PC-3 (cell line): ENCODE measurements around the gene SLC13A2. TPM values are rescaled to one million over a fixed set of nuclear protein-coding genes. Genes with fewer than 3 reads are reported as not detected.
A peak's percentile ranks its signal among the peaks of the same experiment; 100 is the strongest.
"Not testable (repeated sequence)": the region's sequence is repeated elsewhere in the genome, so short reads cannot be mapped to it uniquely, and the experiment has no call there.

Source experiments
- ATAC-seq: fragments of 200-7000 bp; cut with Tn5 transposase; 2 replicates; pipeline ENCODE4 v1.9.1; 2020; ENCODE audit warnings: mild to moderate bottlenecking, moderate library complexity
- BruUV-seq: library from RNA; stranded (reverse); fragments of 400-500 nt; replicated peaks from 2 replicates; lab custom pipeline; 2021; lab: Mats Ljungman, UMichigan
- CTCF ChIA-PET: fragments of 300-600 bp; sonication (Branson Sonifier 250); formaldehyde crosslinking; loops from one replicate; lab custom pipeline; 2022; ENCODE audit warnings: antibody characterized with exemption; lab: Charles Lee
- POLR2A ChIA-PET: fragments of 300-600 bp; sonication (Branson Sonifier 250); formaldehyde crosslinking; loops from one replicate; lab custom pipeline; 2022; ENCODE audit warnings: antibody characterized with exemption; ENCODE audit not compliant: unreplicated experiment; lab: Charles Lee
- DNase-seq: peaks from one replicate; pipeline ENCODE4 v3.0.0-alpha.2; 2015
- H2AFZ ChIP-seq: fragments of 300-600 bp; sonication (generic); 2 replicates; pipeline ENCODE4 v1.6.0; 2016; ENCODE audit warnings: antibody characterized with exemption, low read length
- H3F3A ChIP-seq: fragments of 300-600 bp; sonication (generic); one replicate; pipeline ENCODE4 v1.6.0; 2017; ENCODE audit warnings: antibody characterized with exemption, low read length, control low read depth, mild to moderate bottlenecking; ENCODE audit not compliant: unreplicated experiment
- H3K27ac ChIP-seq: fragments of 300-600 bp; sonication (generic); 2 replicates; pipeline ENCODE4 v1.5.1; 2016; ENCODE audit warnings: mild to moderate bottlenecking, low read length
- H3K27me3 ChIP-seq: fragments of 300-600 bp; sonication (generic); 2 replicates; pipeline ENCODE4 v1.6.1; 2016; ENCODE audit warnings: low read length, mixed read lengths
- H3K36me3 ChIP-seq: fragments of 300-600 bp; sonication (generic); 2 replicates; pipeline ENCODE4 v1.6.1; 2016; ENCODE audit warnings: low read depth, mixed run types, low read length, mixed read lengths
- H3K4me1 ChIP-seq: fragments of 300-600 bp; sonication (generic); 2 replicates; pipeline ENCODE4 v1.5.1; 2016; ENCODE audit warnings: low read length; ENCODE audit not compliant: insufficient read depth
- H3K4me2 ChIP-seq: fragments of 300-600 bp; sonication (generic); 2 replicates; pipeline ENCODE4 v1.6.0; 2016; ENCODE audit warnings: low read length
- H3K4me3 ChIP-seq: fragments of 300-600 bp; sonication (generic); 2 replicates; pipeline ENCODE4 v1.5.1; 2016; ENCODE audit warnings: mild to moderate bottlenecking, low read length, mixed read lengths
- H3K79me2 ChIP-seq: fragments of 300-600 bp; sonication (generic); 2 replicates; pipeline ENCODE4 v1.6.1; 2017; ENCODE audit warnings: low read length, mixed read lengths
- H3K9ac ChIP-seq: fragments of 300-600 bp; sonication (generic); 2 replicates; pipeline ENCODE4 v1.6.0; 2016; ENCODE audit warnings: mild to moderate bottlenecking, low read length
- H3K9me2 ChIP-seq: fragments of 300-600 bp; sonication (generic); replicated peaks from 2 replicates; pipeline ENCODE4 v1.6.1; 2016; ENCODE audit warnings: mixed run types, low read length, mixed read lengths
- H3K9me3 ChIP-seq: fragments of 300-600 bp; sonication (generic); 2 replicates; pipeline ENCODE4 v1.6.1; 2016; ENCODE audit warnings: low read length, mixed read lengths
- H4K20me1 ChIP-seq: fragments of 300-600 bp; sonication (generic); 2 replicates; pipeline ENCODE4 v1.6.1; 2016; ENCODE audit warnings: low read length, mixed read lengths
- CTCF ChIP-seq: fragments of 300-600 bp; sonication (generic); conservative IDR thresholded peaks from 2 replicates; pipeline ENCODE4 v1.5.1; 2017; ENCODE audit warnings: antibody characterized with exemption, low read depth, mild to moderate bottlenecking, low read length
- EZH2 ChIP-seq: fragments of 300-600 bp; sonication (generic); IDR thresholded peaks from one replicate; pipeline ENCODE4 v1.6.1; 2017; ENCODE audit warnings: antibody characterized with exemption, mild to moderate bottlenecking, low read length; ENCODE audit not compliant: unreplicated experiment
- EZH2phosphoT487 ChIP-seq: fragments of 300-600 bp; sonication (generic); IDR thresholded peaks from 2 replicates; pipeline ENCODE4 v1.6.1; 2018; ENCODE audit warnings: mild to moderate bottlenecking, antibody characterized with exemption, low read length, borderline replicate concordance
- intact Hi-C: fragments of 100-400 bp; cut with micrococcal nuclease; formaldehyde crosslinking; loops from 2 replicates; pipeline ENCODE4 v1.9.0; 2023
- total RNA-seq: library from RNA; depleted of rRNA; stranded (reverse); fragments of >200 nt; gene quantifications from 2 replicates; pipeline ENCODE4 v1.2.3, GENCODE V29; 2014

SLC13A2 gene
- total RNA-seq, 1 experiment from 2014 or later = not detected

- no peaks in the 10 kb centered on the region for H3K4me1 ChIP-seq
- H4K20me1 ChIP-seq = no peaks in the 10 kb centered on the region
- H3K27me3 ChIP-seq = peaks cover 3% of the 10 kb centered on the region; the same call in 1 of the 2 replicates
- no peaks in the 10 kb centered on the region for H3K36me3 ChIP-seq
- H3K27ac ChIP-seq = no peak overlapping the region
- H3K9me3 ChIP-seq = no peaks in the 10 kb centered on the region
- ATAC-seq (0 out of 2 replicates have a peak, but pooled peaks have one; percentile 33), DNase-seq (peak; percentile 20)
- no peaks in the 10 kb centered on the region for H3K79me2 ChIP-seq
- no peaks in the 10 kb centered on the region for H3K9me2 ChIP-seq
- no peaks in the 10 kb centered on the region for H3F3A ChIP-seq
- POLR2A ChIA-PET = no interaction called here
- no peak overlapping the region for H3K9ac ChIP-seq
- H3K4me3 ChIP-seq = no peak overlapping the region
- intact Hi-C loops = no loop called here
- no TSS peak for BruUV-seq
- no peak overlapping the region for H2AFZ ChIP-seq
- TF ChIP-seq EZH2phosphoT487 (no peak), CTCF (peak; percentile 38; the same call in 1 of the 2 replicates), EZH2 (no peak)
- no peak overlapping the region for H3K4me2 ChIP-seq
- CTCF ChIA-PET = no interaction called here
These were observed 47.3 kb upstream of the SLC13A2 start for GRCh38 chr17:28426081-28426519.

GRCh38 chr17:28427371-28427770 lies 46.1 kb upstream of the SLC13A2 start:
- intact Hi-C loops = no loop called here
- H3K27me3 ChIP-seq = peaks cover 11% of the 10 kb centered on the region; the same call in 1 of the 2 replicates
- TF ChIP-seq CTCF (no peak), EZH2 (no peak), EZH2phosphoT487 (no peak)
- H3K9ac ChIP-seq = no peak overlapping the region
- no peaks in the 10 kb centered on the region for H3K79me2 ChIP-seq
- H3K9me3 ChIP-seq = no peaks in the 10 kb centered on the region
- H4K20me1 ChIP-seq = no peaks in the 10 kb centered on the region
- no peak overlapping the region for H3K27ac ChIP-seq
- H3K36me3 ChIP-seq = no peaks in the 10 kb centered on the region
- DNase-seq = no peak
- ATAC-seq = no peak
- H3K4me1 ChIP-seq = no peaks in the 10 kb centered on the region
- no peak overlapping the region for H3K4me2 ChIP-seq
- no peak overlapping the region for H3K4me3 ChIP-seq
- no peak overlapping the region for H2AFZ ChIP-seq
- POLR2A ChIA-PET = no interaction called here
- CTCF ChIA-PET = no interaction called here
- no TSS peak for BruUV-seq
- H3F3A ChIP-seq = no peaks in the 10 kb centered on the region
- no peaks in the 10 kb centered on the region for H3K9me2 ChIP-seq

GRCh38 chr17:28427982-28428381 lies 45.5 kb upstream of the SLC13A2 start:
- intact Hi-C loops, DNase-seq, ATAC-seq, H3K4me2 ChIP-seq, H3K9me3 ChIP-seq, H3K27ac ChIP-seq, H3K9ac ChIP-seq, H3K4me3 ChIP-seq, H3K79me2 ChIP-seq, H4K20me1 ChIP-seq, POLR2A ChIA-PET, H3F3A ChIP-seq, CTCF ChIA-PET, H3K9me2 ChIP-seq, H3K4me1 ChIP-seq, H2AFZ ChIP-seq, BruUV-seq, H3K36me3 ChIP-seq: not testable (repeated sequence)
- H3K27me3 ChIP-seq = peaks cover 12% of the 10 kb centered on the region; the same call in 1 of the 2 replicates
